GM12873 (cell line): Measurements from ENCODE around the gene NEURL1.

ENCODE experiments used
- CTCF ChIP-seq: IDR thresholded peaks from 2 replicates; pipeline ENCODE4 v1.5.1; 2012; ENCODE audit warnings: low read depth, mild to moderate bottlenecking, moderate library complexity, low read length, control low read depth; ENCODE audit not compliant: insufficient read depth; ENCODE audit errors: missing control alignments

The NEURL1 gene

GRCh38 chr10:103620891-103621782 lies 127.6 kb downstream of the NEURL1 start:
- TF ChIP-seq CTCF: no peak

GRCh38 chr10:103621783-103622125 lies 128.2 kb downstream of the NEURL1 start:
- no peak for TF ChIP-seq CTCF

- TF ChIP-seq CTCF: no peak
Observed at GRCh38 chr10:103622286-103622685, 128.8 kb downstream of the NEURL1 start.

GRCh38 chr10:103622935-103623574 lies 129.6 kb downstream of the NEURL1 start:
- TF ChIP-seq CTCF: no peak

- no peak for TF ChIP-seq CTCF
Observed at GRCh38 chr10:103626178-103626577, 132.7 kb downstream of the NEURL1 start.

- no peak for TF ChIP-seq CTCF
Observed at GRCh38 chr10:103627111-103627892, 133.8 kb downstream of the NEURL1 start.

- no peak for TF ChIP-seq CTCF
Observed at GRCh38 chr10:103627893-103628292, 134.4 kb downstream of the NEURL1 start.
